HL-60 (cell line): Measurements from ENCODE around the gene DCC.

ENCODE experiments used
- POLR2AphosphoS5 ChIP-seq: IDR thresholded peaks from 2 replicates; pipeline ENCODE4 v1.6.1; 2012; ENCODE audit warnings: low read depth
- TF ChIP-seq, protein P1 (sequence below): IDR thresholded peaks from one replicate; pipeline ENCODE4 v1.5.1; 2011; ENCODE audit warnings: low read length, control low read depth, inconsistent platforms; ENCODE audit not compliant: insufficient read depth

DNA sequence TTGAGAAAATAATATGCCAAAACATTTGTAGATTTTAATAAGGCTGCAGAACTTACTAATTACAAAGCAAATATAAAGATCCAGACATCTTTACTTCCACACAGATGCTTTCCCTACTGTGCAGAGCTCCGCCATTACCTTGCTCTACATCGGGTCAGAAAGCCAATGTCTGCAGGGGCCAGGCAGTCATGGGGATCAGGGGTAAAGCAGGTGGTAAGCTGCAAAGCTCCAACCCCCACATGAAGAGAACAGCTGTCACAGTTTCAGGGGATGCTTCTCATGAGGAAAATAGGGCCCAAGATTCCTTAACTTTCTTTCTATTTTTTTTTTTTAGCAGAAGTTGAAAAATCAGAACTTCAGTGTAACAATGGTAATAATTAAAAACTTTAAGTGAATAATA lies 102.7 kb downstream of the DCC start:
- TF ChIP-seq POLR2AphosphoS5 = no peak
- TF ChIP-seq, protein P1, sequence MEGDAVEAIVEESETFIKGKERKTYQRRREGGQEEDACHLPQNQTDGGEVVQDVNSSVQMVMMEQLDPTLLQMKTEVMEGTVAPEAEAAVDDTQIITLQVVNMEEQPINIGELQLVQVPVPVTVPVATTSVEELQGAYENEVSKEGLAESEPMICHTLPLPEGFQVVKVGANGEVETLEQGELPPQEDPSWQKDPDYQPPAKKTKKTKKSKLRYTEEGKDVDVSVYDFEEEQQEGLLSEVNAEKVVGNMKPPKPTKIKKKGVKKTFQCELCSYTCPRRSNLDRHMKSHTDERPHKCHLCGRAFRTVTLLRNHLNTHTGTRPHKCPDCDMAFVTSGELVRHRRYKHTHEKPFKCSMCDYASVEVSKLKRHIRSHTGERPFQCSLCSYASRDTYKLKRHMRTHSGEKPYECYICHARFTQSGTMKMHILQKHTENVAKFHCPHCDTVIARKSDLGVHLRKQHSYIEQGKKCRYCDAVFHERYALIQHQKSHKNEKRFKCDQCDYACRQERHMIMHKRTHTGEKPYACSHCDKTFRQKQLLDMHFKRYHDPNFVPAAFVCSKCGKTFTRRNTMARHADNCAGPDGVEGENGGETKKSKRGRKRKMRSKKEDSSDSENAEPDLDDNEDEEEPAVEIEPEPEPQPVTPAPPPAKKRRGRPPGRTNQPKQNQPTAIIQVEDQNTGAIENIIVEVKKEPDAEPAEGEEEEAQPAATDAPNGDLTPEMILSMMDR = no peak
